Coronary artery (tissue), 2 donors: ENCODE data around the gene SPC24.

ENCODE experiments used
- DNase-seq: peaks from one replicate; pipeline ENCODE4 v3.0.0-alpha.2; 2017; ENCODE audit warnings: low spot score
- H3K27ac ChIP-seq, 2 donors: fragments of 200-600 bp; sonication (generic); one replicate each; pipeline ENCODE4 v1.5.1; 2016 to 2019
- H3K4me3 ChIP-seq: fragments of 200-600 bp; sonication (generic); 2 replicates; pipeline ENCODE4 v1.5.1; 2016; ENCODE audit warnings: mild to moderate bottlenecking, moderate library complexity
- CTCF ChIP-seq: fragments of 200-600 bp; sonication (generic); IDR thresholded peaks from one replicate; pipeline ENCODE4 v1.5.1; 2019; ENCODE audit warnings: antibody characterized with exemption

The SPC24 gene

GRCh38 chr19:11200931-11201330 is 45.3 kb upstream of the SPC24 start:
- Histone ChIP-seq H3K4me3 (no peak overlapping the region), H3K27ac (peak overlapping the region; percentile 52 to 97)
- TF ChIP-seq CTCF: no peak
- no peak for DNase-seq

- DNase-seq: no peak
- Histone ChIP-seq H3K27ac (peak overlapping the region; percentile 87 to 100), H3K4me3 (no peak overlapping the region)
- no peak for TF ChIP-seq CTCF
These were observed 44.5 kb upstream of the SPC24 start for GRCh38 chr19:11200015-11200574.

GRCh38 chr19:11199517-11199916 is 43.9 kb upstream of the SPC24 start:
- peak overlapping the region; percentile 87 to 100 for H3K27ac ChIP-seq
- no peak for TF ChIP-seq CTCF
- DNase-seq: no peak
- no peak overlapping the region for H3K4me3 ChIP-seq

GRCh38 chr19:11198769-11199424 is 43.3 kb upstream of the SPC24 start:
- no peak for DNase-seq
- TF ChIP-seq CTCF: no peak
- H3K27ac ChIP-seq: peak overlapping the region; percentile 87 to 100
- no peak overlapping the region for H3K4me3 ChIP-seq

- no peak for TF ChIP-seq CTCF
- peak overlapping the region; percentile 87 to 100 for H3K27ac ChIP-seq
- peak overlapping the region; percentile 99 for H3K4me3 ChIP-seq
- no peak for DNase-seq
These were observed 42.6 kb upstream of the SPC24 start for GRCh38 chr19:11198175-11198534.

- Histone ChIP-seq H3K27ac (peak within 1 kb of the TSS; percentile 87 to 100), H3K4me3 (peak within 1 kb of the TSS; percentile 99)
- peak; percentile 90 for DNase-seq
- no peak for TF ChIP-seq CTCF
These were observed 42.0 kb upstream of the SPC24 start, which contains the start of gene KANK2 for GRCh38 chr19:11197291-11198174. KANK2 (minus strand) TSS chr19:11197545; CDS start chr19:11194511, 3,034 bp downstream.
